ENCODE measurements around the gene SHLD1. TPM values are rescaled to one million over a fixed set of nuclear protein-coding genes. Genes with fewer than 3 reads are reported as not detected.

Gene SHLD1
- total and polyA plus RNA-seq, 2 donors (not counting 3 experiments of a cell fraction or from before 2014, with no cell fraction given): 4.7 to 6.3 TPM

GRCh38 chr20:5776077-5776476 lies 25.9 kb downstream of the SHLD1 start:
- intact Hi-C loops (cut with micrococcal nuclease): no loop called here
- no peaks in the 10 kb centered on the region for H3K9me1 ChIP-seq (replicated peaks; ENCODE audit: control insufficient read depth, extremely low read depth, insufficient read depth, low read length)
- H2AFZ ChIP-seq (ENCODE audit: low read depth, low read length): no peak overlapping the region
- H3K27ac ChIP-seq (ENCODE audit: insufficient read depth, low read depth, low read length): no peak overlapping the region
- dilution Hi-C loops (cut with MboI; ENCODE audit: extremely low pct_ligation_motif_present, low sequenced_read_pairs): no loop called here
- no peaks in the 10 kb centered on the region for H3K9me3 ChIP-seq (replicated peaks; ENCODE audit: control insufficient read depth, insufficient read depth, low read length)
- H3K4me2 ChIP-seq (ENCODE audit: insufficient read depth, low read length): no peak overlapping the region
- no peaks in the 10 kb centered on the region for H3K4me1 ChIP-seq (ENCODE audit: control insufficient read depth, extremely low read depth, insufficient read depth, low read length)
- peaks cover 0 to 2% of the 10 kb centered on the region in 2 experiments for H3K36me3 ChIP-seq (ENCODE audit: control insufficient read depth in 2 of 2, extremely low read depth in 1 of 2, insufficient read depth in 2 of 2, low read length in 2 of 2)
- H3K9ac ChIP-seq (replicated peaks; ENCODE audit: extremely low read depth, insufficient read depth, low read length): no peak overlapping the region
- no peak for DNase-seq (ENCODE audit: low read depth, low spot score)
- no peaks in the 10 kb centered on the region for H3K27me3 ChIP-seq (ENCODE audit: control insufficient read depth in 2 of 2, insufficient read depth in 2 of 2, low read length in 2 of 2)
- no peaks in the 10 kb centered on the region for H3K79me2 ChIP-seq (ENCODE audit: control insufficient read depth, insufficient read depth, low read length)
- no peaks in the 10 kb centered on the region for H4K20me1 ChIP-seq (replicated peaks; ENCODE audit: control insufficient read depth, extremely low read depth, insufficient read depth, low read length)
- no TSS peak for BruUV-seq (replicated peaks)
- H3K4me3 ChIP-seq (replicated peaks in 1 of 3; ENCODE audit: insufficient read depth in 1 of 3, low read depth in 1 of 3, low read length in 3 of 3): no peak overlapping the region
- ChIA-PET POLR2A (no interaction called here), CTCF (no interaction called here)
- FAIRE-seq: no peak
- TF ChIP-seq FOS (IDR thresholded peaks at IDR 0.05; ENCODE audit: borderline replicate concordance, insufficient read depth, low read length) (no peak), GATA2 (IDR thresholded peaks at IDR 0.05; ENCODE audit: insufficient read depth, insufficient read length, low read depth, low read length) (no peak), MYC (IDR thresholded peaks at IDR 0.05; ENCODE audit: low read depth, low read length) (no peak), POLR2A (IDR thresholded peaks at IDR 0.05; ENCODE audit: low read depth, low read length) (no peak), POLR2AphosphoS5 (IDR thresholded peaks at IDR 0.05; ENCODE audit: insufficient read depth, low read depth, low read length) (no peak), EZH2 (IDR thresholded peaks at IDR 0.05; ENCODE audit: borderline replicate concordance, low read depth, low read length, severe bottlenecking) (no peak), CTCF (IDR thresholded peaks at IDR 0.05; ENCODE audit: extremely low read depth in 1 of 2, insufficient read depth in 1 of 2, low read depth in 1 of 2, low read length in 2 of 2) (no peak), MAX (IDR thresholded peaks at IDR 0.05; ENCODE audit: insufficient read depth, insufficient read length) (no peak), JUN (IDR thresholded peaks at IDR 0.05; ENCODE audit: borderline replicate concordance, insufficient read depth, insufficient read length, low read depth) (no peak)
